RWPE2 (cell line): Measurements from ENCODE around the gene LCLAT1.
"Not testable (repeated sequence)": the region's sequence is repeated elsewhere in the genome, so short reads cannot be mapped to it uniquely, and the experiment has no call there.

ENCODE experiments used
- ATAC-seq: fragments of 200-7000 bp; cut with Tn5 transposase; 3 replicates; pipeline ENCODE4 v1.9.1; 2021; ENCODE audit warnings: low read depth
- DNase-seq: peaks from one replicate; pipeline ENCODE4 v3.0.0-alpha.2; 2020; ENCODE audit warnings: low spot score
- H3K27ac ChIP-seq: fragments of 450-650 bp; 2 replicates; pipeline ENCODE4 v1.5.1; 2017; ENCODE audit warnings: mild to moderate bottlenecking; ENCODE audit not compliant: poor library complexity, severe bottlenecking
- H3K27me3 ChIP-seq: fragments of 250-450 bp; sonication (Bioruptor Pico); 2 replicates; pipeline ENCODE4 v1.5.1; 2021; ENCODE audit warnings: mild to moderate bottlenecking, moderate library complexity; ENCODE audit not compliant: insufficient read depth, poor library complexity, severe bottlenecking
- H3K36me3 ChIP-seq: fragments of 250-450 bp; sonication (Bioruptor Pico); 2 replicates; pipeline ENCODE4 v1.5.1; 2020; ENCODE audit warnings: low read depth, mild to moderate bottlenecking, moderate library complexity
- H3K4me1 ChIP-seq: fragments of 250-450 bp; sonication (Bioruptor Pico); 2 replicates; pipeline ENCODE4 v1.5.1; 2021; ENCODE audit warnings: mild to moderate bottlenecking, moderate library complexity; ENCODE audit not compliant: insufficient read depth, poor library complexity, severe bottlenecking
- H3K4me3 ChIP-seq: fragments of 250-450 bp; sonication (Bioruptor Pico); 2 replicates; pipeline ENCODE4 v1.5.1; 2021; ENCODE audit warnings: mild to moderate bottlenecking, moderate library complexity; ENCODE audit not compliant: severe bottlenecking
- H3K9me3 ChIP-seq: fragments of 250-450 bp; sonication (Bioruptor Pico); 2 replicates; pipeline ENCODE4 v1.5.1; 2021; ENCODE audit warnings: mild to moderate bottlenecking, moderate library complexity; ENCODE audit not compliant: severe bottlenecking
- CTCF ChIP-seq: fragments of 450-650 bp; IDR thresholded peaks from one replicate; pipeline ENCODE4 v1.5.1; 2017; ENCODE audit warnings: mild to moderate bottlenecking, moderate library complexity; ENCODE audit not compliant: poor library complexity, severe bottlenecking

LCLAT1 gene

GRCh38 chr2:30466216-30466615 is 19.2 kb downstream of the LCLAT1 start:
- no peak for DNase-seq
- no peak overlapping the region for H3K27ac ChIP-seq
- TF ChIP-seq CTCF, result no peak
- H3K4me3 ChIP-seq, result no peak overlapping the region
- ATAC-seq, result no peak
- H3K27me3 ChIP-seq, result no peaks in the 10 kb centered on the region
- H3K9me3 ChIP-seq, result no peaks in the 10 kb centered on the region
- H3K4me1 ChIP-seq, result no peaks in the 10 kb centered on the region
- H3K36me3 ChIP-seq, result no peaks in the 10 kb centered on the region

GRCh38 chr2:30467062-30467826 is 20.2 kb downstream of the LCLAT1 start:
- H3K4me1 ChIP-seq, H3K4me3 ChIP-seq, H3K27ac ChIP-seq, DNase-seq, H3K27me3 ChIP-seq, ATAC-seq, H3K36me3 ChIP-seq, H3K9me3 ChIP-seq: not testable (repeated sequence)

- H3K27ac ChIP-seq, result no peak overlapping the region
- no peaks in the 10 kb centered on the region for H3K9me3 ChIP-seq
- no peak overlapping the region for H3K4me3 ChIP-seq
- ATAC-seq (no peak), DNase-seq (no peak)
- H3K27me3 ChIP-seq, result no peaks in the 10 kb centered on the region
- H3K4me1 ChIP-seq, result no peaks in the 10 kb centered on the region
- TF ChIP-seq CTCF, result no peak
- no peaks in the 10 kb centered on the region for H3K36me3 ChIP-seq
These were observed 23.4 kb downstream of the LCLAT1 start for GRCh38 chr2:30470426-30470825.

GRCh38 chr2:30472326-30472725 is 25.3 kb downstream of the LCLAT1 start:
- no peak for TF ChIP-seq CTCF
- H3K4me1 ChIP-seq, result no peaks in the 10 kb centered on the region
- no peak overlapping the region for H3K4me3 ChIP-seq
- no peak overlapping the region for H3K27ac ChIP-seq
- H3K9me3 ChIP-seq, result no peaks in the 10 kb centered on the region
- H3K27me3 ChIP-seq, result no peaks in the 10 kb centered on the region
- ATAC-seq (no peak), DNase-seq (no peak)
- H3K36me3 ChIP-seq, result no peaks in the 10 kb centered on the region

GRCh38 chr2:30475542-30475941 is 28.5 kb downstream of the LCLAT1 start:
- no peak for DNase-seq
- H3K4me1 ChIP-seq, result no peaks in the 10 kb centered on the region
- no peaks in the 10 kb centered on the region for H3K9me3 ChIP-seq
- no peak overlapping the region for H3K27ac ChIP-seq
- no peak for TF ChIP-seq CTCF
- ATAC-seq, result no peak
- no peaks in the 10 kb centered on the region for H3K27me3 ChIP-seq
- no peak overlapping the region for H3K4me3 ChIP-seq
- no peaks in the 10 kb centered on the region for H3K36me3 ChIP-seq
